Stimulated activated CD4-positive, alpha-beta T cell treated with anti-CD3 and anti-CD28 coated beads, Interleukin-4, amount 100 ng/mL, for 48 hours (primary cell): ENCODE results near the gene DAZAP2.
A peak's percentile ranks its signal among the peaks of the same experiment; 100 is the strongest.
"Not testable (repeated sequence)": the region's sequence is repeated elsewhere in the genome, so short reads cannot be mapped to it uniquely, and the experiment has no call there.

ENCODE experiments used
- DNase-seq, 2 donors: peaks; one replicate each; pipeline ENCODE4 v3.0.0-alpha.2; 2020; ENCODE audit warnings: low read depth in 2 of 2

Gene DAZAP2

DNA sequence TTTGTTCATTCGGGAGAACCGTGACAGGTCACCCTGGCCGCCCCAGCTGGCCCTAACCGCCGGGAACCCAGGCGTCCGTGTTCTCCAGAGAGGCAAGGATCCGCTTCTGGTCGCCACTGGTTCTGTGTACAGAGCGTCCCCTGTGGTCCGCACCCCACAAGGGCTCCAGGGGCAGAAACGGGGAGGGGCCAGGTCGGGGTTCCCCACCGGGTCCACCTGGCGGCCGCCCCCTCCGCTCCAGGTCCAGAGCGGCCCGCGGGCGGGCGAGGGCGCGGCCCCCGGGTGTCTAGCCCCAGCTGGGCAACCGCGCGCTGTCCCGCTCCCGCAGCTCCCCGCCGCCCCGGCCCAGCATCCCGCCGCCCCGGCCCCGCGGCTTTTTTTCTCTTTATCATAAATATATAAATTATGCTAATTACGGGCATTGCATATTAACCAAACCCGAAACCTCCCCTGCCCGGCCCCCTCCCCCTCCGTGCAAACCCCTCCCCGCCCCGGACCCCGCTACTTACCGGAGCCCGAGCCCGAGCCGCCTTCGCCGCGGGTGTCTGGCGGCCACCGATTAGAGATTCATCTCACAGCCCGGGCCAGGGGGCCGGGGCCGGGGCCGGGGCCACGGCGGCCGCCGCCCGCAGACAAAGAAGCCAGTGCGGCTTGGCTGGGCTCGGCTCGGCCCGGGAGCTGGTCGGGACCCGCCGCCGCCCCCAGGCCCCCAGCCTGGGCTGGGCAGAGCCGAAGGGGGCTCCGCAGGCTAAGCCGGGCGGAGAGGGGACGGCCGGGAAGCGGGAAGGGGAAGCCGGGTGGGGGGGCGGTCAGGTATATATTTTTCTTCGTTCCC is 21.3 kb upstream of the DAZAP2 start:
- peak; percentile 24 to 26 for DNase-seq

GRCh38 chr12:51217968-51218606 is 20.5 kb upstream of the DAZAP2 start, which contains the start of gene POU6F1:
TSS of gene POU6F1 (minus strand) at chr12:51218062. CDS start at chr12:51206836, 11,226 bp downstream.
- peak; percentile 45 to 51 for DNase-seq

- DNase-seq, result no peak
These were observed 19.9 kb upstream of the DAZAP2 start for GRCh38 chr12:51218607-51219161.

DNA sequence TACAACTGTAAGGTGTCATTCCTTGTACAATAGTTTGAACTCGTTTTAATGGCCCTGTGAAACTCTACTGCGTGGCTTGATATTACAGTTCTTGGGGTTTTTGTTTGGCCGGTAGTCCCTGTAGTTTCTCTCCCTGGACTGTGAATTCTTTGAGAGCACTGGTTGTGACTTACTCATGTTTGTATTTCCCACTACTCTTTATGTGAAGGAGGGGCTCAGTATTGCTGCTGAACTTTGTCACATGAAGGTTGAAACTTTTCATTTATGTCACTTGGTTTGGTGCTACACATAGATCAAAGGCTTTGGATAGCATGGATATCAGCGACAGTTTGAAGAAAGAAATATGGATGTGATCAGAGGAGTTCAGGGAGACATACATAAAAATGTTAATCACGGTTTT is 19.3 kb upstream of the DAZAP2 start:
- no peak for DNase-seq

DNA sequence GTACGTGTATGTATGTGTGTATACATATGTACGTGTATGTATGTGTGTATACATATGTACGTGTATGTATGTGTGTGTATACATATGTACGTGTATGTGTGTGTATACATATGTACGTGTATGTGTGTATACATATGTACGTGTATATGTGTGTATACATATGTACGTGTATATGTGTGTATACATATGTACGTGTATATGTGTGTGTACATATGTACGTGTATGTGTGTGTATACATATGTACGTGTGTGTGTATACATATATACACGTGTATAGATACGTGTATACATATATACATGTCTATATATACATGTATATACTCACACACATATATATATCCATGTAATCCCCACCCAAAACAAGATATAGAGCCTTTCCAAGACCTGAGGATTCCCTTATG is 18.8 kb upstream of the DAZAP2 start:
- not testable (repeated sequence) for DNase-seq

DNA sequence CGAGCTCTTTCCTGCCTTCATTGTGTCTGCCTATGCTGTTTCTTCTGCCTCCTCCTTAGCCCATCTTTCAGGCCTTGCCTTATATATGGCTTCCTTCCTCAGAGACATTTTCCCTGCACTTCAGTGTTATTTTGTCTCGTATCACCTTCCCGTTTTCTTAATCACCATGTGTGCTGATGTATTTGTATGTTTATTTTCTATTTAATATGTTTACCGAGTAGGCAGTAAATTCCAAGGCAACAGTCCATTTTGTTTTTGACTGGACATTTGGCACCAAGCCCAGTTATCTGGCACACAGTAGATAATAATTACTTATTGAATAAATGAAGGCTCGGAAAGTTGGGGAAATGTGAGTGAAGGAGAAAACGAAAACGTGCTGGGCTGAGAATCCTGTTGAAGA is 16.2 kb upstream of the DAZAP2 start:
- no peak for DNase-seq

DNA sequence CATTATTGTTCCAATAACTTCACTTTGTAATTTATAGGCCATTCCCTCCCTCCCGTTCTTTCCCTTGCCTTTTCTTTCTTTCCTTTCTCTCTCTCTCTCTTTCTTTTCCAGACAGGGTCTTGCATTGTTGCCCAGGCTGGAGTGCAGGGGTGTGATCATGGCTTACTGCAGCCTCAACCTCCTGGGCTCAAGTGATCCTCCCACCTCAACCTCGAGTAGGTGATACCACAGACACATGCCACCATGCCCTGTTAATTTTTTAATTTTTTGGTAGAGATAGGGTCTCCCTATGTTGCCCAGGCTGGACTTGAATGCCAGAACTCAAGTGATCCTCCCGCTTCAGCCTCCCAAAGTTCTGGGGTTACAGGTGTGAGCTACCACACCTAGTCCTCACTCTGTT is 14.0 kb upstream of the DAZAP2 start:
- no peak for DNase-seq

DNA sequence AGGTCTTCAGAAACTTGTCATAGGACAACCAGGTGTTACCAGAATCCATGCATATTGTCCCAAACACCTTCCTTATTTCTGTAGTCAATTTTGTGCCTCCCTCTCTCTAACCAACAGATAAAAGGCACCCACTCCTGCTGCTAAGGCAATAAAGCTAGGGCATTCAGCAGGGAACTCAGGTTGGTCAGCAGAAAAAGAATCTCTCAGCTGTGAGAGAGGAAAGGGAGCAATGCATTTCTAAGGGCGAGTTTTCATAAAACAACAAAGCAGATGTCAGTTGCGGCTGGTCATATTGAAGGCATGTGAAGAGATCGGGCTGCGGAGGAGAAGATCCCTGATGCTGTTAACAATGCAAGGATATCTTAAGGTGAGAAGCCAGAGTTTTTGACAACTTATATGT is 13.4 kb upstream of the DAZAP2 start:
- no peak for DNase-seq

DNA sequence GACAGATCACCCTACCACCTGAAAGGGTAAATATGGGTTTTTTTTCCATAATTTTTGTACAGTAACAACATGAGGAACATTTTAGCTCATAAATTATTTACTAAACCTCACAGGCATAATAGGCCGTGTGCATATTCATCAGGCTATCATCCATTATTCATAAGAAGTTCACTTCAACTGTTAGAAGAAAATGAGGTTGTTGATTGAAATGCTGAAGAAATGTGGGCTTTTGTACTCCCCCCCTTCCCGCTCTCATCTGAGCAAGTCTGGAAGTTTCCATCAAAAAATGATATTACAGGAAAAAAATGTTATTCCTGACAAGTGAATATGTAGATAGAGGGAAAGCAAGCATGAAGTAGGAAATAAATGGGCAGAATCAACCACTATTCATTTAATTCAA is 12.9 kb upstream of the DAZAP2 start:
- DNase-seq, result no peak

DNA sequence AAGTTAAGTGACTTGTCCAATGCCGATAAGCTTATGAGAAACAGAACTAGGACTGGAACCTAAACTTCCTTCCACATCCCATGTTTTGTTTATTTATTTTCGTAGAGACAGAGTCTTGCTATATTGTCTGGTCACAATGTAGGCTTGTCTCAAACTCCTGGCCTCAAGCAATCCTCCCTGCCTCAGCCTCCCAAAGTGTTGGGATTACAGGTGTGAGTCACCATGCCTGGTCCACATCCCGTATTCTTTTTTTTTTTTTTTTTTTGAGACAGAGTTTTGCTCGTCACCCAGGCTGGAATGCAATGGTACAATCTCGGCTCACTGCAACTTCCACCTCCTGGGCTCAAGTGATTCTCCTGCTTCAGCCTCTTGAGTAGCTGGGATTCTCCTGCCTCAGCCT is 11.5 kb upstream of the DAZAP2 start:
- not testable (repeated sequence) for DNase-seq

GRCh38 chr12:51227962-51228361 is 10.7 kb upstream of the DAZAP2 start:
- no peak for DNase-seq

GRCh38 chr12:51229116-51229809 is 9.4 kb upstream of the DAZAP2 start:
- DNase-seq, result no peak

- no peak for DNase-seq
These were observed 6.0 kb upstream of the DAZAP2 start for GRCh38 chr12:51232642-51233041.

DNA sequence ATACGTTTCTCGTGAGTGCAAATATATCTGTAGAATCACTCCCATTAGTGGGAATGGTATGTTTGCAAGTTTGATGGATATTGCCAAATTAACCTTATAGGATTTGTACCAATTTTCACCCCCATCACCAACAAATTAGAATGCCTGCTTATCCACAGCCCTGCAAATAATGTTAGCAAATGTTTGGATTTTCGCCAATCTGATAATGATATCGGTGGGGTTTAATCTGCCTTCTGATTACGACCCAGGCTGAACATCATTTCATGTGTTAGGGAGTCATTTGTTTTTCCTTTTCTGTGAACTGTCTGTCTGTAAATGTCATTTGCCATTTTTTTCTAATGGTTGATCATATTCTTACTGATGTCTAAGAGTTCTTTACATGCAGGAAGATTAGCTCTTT is 4.1 kb upstream of the DAZAP2 start:
- DNase-seq, result no peak

DNA sequence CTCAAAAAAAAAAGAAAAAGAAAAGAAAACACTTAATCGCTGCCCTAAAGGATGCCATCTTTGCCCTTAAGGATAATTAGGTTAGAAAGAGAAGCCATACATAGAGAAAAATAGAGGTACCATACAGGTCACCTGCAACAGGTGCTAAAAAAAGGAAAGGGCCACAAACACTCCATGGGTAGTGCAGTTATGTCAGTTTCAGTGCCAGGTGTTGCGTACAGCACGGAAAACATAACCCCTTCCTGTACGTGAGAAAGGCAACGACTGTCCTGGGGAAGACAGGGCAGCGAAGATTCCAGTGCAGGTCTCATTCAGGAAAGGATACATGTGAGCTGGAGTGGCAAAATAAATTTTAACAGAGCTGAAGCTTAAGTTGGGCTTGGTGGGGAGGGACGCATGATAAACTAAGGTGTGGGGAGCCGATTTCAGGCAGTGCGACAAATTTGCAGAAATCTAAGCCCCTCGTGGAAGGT is 553 bp upstream of the DAZAP2 start:
- no peak for DNase-seq

GRCh38 chr12:51240971-51241370 is 2.3 kb downstream of the DAZAP2 start:
- no peak for DNase-seq

DNA sequence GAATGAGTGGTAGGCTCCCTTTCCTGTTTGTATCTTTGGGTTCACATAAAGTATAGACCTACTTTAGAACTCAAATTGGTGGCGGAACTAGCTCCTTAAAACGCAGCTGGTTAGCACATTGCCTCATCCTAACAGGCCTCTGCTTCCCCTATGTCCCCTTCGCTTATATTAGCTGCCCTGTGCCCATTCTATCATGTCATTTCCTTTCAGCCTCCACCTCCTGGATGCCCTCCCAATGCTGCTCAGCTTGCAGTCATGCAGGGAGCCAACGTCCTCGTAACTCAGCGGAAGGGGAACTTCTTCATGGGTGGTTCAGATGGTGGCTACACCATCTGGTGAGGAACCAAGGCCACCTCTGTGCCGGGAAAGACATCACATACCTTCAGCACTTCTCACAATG is 3.5 kb downstream of the DAZAP2 start:
- no peak for DNase-seq

GRCh38 chr12:51242876-51243275 is 4.2 kb downstream of the DAZAP2 start:
- no peak for DNase-seq

- no peak for DNase-seq
These were observed 5.6 kb downstream of the DAZAP2 start for GRCh38 chr12:51244269-51244668.

DNA sequence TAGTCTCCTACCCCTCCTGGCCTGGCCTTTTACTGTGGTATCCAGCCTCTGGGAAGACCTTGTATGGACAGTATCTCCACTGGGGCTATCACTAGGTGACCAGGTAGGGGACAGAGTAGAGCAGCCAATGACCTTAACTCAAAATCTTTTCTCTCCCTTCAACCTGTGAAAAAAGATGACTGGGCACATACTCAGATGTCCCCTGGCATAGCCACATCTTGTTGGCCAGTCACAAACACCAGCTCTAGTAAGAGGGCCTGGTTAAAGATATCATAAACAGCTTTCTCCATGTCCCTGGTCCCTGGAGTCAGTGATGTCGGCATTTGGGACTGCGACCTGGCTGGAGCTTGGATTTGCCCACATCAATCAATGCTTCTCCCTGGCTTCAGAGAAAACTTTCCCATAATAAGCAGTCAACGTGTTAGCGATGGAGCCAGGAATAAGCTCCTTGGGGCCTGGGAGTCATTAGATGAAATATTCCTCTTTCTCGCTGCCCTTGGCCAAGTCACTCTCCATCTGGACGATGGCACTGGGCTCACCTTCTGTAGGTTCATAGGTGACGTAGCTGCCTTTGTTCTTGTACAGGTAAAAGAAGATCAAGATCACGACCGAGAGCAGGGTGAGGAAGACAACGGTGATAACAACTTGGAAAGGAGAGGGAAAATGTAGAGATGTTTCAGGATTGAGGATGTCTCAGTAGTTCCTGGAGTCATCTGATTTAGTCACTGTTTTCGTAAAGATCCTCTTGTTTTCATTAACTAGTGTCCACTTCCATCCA is 7.0 kb downstream of the DAZAP2 start:
- no peak for DNase-seq

GRCh38 chr12:51246254-51246853 is 7.7 kb downstream of the DAZAP2 start:
- no peak for DNase-seq
